IPS-20b (cell line): ENCODE results near the gene RPL28.

Experiments
- H3K27ac ChIP-seq: one replicate; pipeline ENCODE4 v1.5.1; 2013; ENCODE audit warnings: low read length
- H3K27me3 ChIP-seq: 2 replicates; pipeline ENCODE4 v1.6.1; 2013; ENCODE audit warnings: mild to moderate bottlenecking, low read length, inconsistent platforms; ENCODE audit not compliant: insufficient read depth
- H3K36me3 ChIP-seq: 2 replicates; pipeline ENCODE4 v1.6.1; 2013; ENCODE audit warnings: low read depth, mild to moderate bottlenecking, inconsistent platforms, low read length, moderate library complexity; ENCODE audit not compliant: insufficient read depth
- H3K4me1 ChIP-seq: 2 replicates; pipeline ENCODE4 v1.6.1; 2013; ENCODE audit warnings: mild to moderate bottlenecking, control low read depth, inconsistent platforms, low read length, moderate library complexity; ENCODE audit not compliant: insufficient read depth
- H3K4me3 ChIP-seq: 2 replicates; pipeline ENCODE4 v1.5.1; 2013; ENCODE audit warnings: mild to moderate bottlenecking, low read length, inconsistent platforms
- H3K9ac ChIP-seq: 2 replicates; pipeline ENCODE4 v1.6.1; 2013; ENCODE audit warnings: low read depth, mild to moderate bottlenecking, inconsistent platforms, low read length, moderate library complexity
- H3K9me3 ChIP-seq: 2 replicates; pipeline ENCODE4 v1.6.1; 2013; ENCODE audit warnings: mild to moderate bottlenecking, low read depth, low read length, inconsistent platforms; ENCODE audit not compliant: insufficient read depth

Gene RPL28

GRCh38 chr19:55382013-55382412 lies 3.7 kb upstream of the RPL28 start:
- H3K4me1 ChIP-seq, result peaks cover 8% of the 10 kb centered on the region
- H3K4me3 ChIP-seq, result no peak overlapping the region
- peaks cover 51% of the 10 kb centered on the region for H3K27me3 ChIP-seq
- H3K36me3 ChIP-seq, result peaks cover 7% of the 10 kb centered on the region
- H3K27ac ChIP-seq, result no peak overlapping the region
- H3K9ac ChIP-seq, result no peak overlapping the region
- no peaks in the 10 kb centered on the region for H3K9me3 ChIP-seq

GRCh38 chr19:55382522-55383054 lies 3.1 kb upstream of the RPL28 start:
- Histone ChIP-seq H3K4me1 (peaks cover 14% of the 10 kb centered on the region), H3K27ac (no peak overlapping the region), H3K9me3 (no peaks in the 10 kb centered on the region), H3K4me3 (peak overlapping the region; percentile 68; the same call in 1 of the 2 replicates), H3K36me3 (peaks cover 13% of the 10 kb centered on the region), H3K27me3 (peaks cover 45% of the 10 kb centered on the region), H3K9ac (no peak overlapping the region)

GRCh38 chr19:55383279-55384130 lies 2.2 kb upstream of the RPL28 start:
- H3K36me3 ChIP-seq, result peaks cover 22% of the 10 kb centered on the region
- peak overlapping the region; percentile 99 for H3K4me3 ChIP-seq
- no peaks in the 10 kb centered on the region for H3K9me3 ChIP-seq
- H3K4me1 ChIP-seq, result peaks cover 21% of the 10 kb centered on the region
- H3K27ac ChIP-seq, result no peak overlapping the region
- H3K27me3 ChIP-seq, result peaks cover 36% of the 10 kb centered on the region
- H3K9ac ChIP-seq, result peak overlapping the region; percentile 66; the same call in 1 of the 2 replicates

- H3K27me3 ChIP-seq, result peaks cover 27% of the 10 kb centered on the region
- H3K36me3 ChIP-seq, result peaks cover 30% of the 10 kb centered on the region
- peak within 1 kb of the TSS; percentile 99 for H3K4me3 ChIP-seq
- peak within 1 kb of the TSS; percentile 71 for H3K27ac ChIP-seq
- H3K9me3 ChIP-seq, result no peaks in the 10 kb centered on the region
- H3K4me1 ChIP-seq, result peaks cover 28% of the 10 kb centered on the region
- peak within 1 kb of the TSS; percentile 100; the same call in 1 of the 2 replicates for H3K9ac ChIP-seq
These were observed 1.4 kb upstream of the RPL28 start, which contains the start of gene TMEM238 for GRCh38 chr19:55384131-55384919. TMEM238 (minus strand) TSS chr19:55384292; CDS start chr19:55384259, 33 bp downstream.

- Histone ChIP-seq H3K9ac (peak overlapping the region; percentile 100; the same call in 1 of the 2 replicates), H3K27ac (peak overlapping the region; percentile 71), H3K36me3 (peaks cover 38% of the 10 kb centered on the region), H3K4me1 (peaks cover 31% of the 10 kb centered on the region), H3K9me3 (no peaks in the 10 kb centered on the region), H3K27me3 (peaks cover 21% of the 10 kb centered on the region), H3K4me3 (peak overlapping the region; percentile 99)
These were observed 610 bp upstream of the RPL28 start for GRCh38 chr19:55384920-55385723.

GRCh38 chr19:55386493-55386971 lies 800 bp downstream of the RPL28 start:
- H3K27ac ChIP-seq, result peak overlapping the region; percentile 87
- H3K27me3 ChIP-seq, result peaks cover 18% of the 10 kb centered on the region
- H3K36me3 ChIP-seq, result peaks cover 42% of the 10 kb centered on the region
- peak overlapping the region; percentile 100 for H3K9ac ChIP-seq
- H3K4me1 ChIP-seq, result peaks cover 37% of the 10 kb centered on the region
- H3K4me3 ChIP-seq, result peak overlapping the region; percentile 99
- H3K9me3 ChIP-seq, result no peaks in the 10 kb centered on the region

GRCh38 chr19:55387736-55388497 lies 2.2 kb downstream of the RPL28 start:
- peaks cover 44% of the 10 kb centered on the region for H3K4me1 ChIP-seq
- peaks cover 5% of the 10 kb centered on the region for H3K27me3 ChIP-seq
- no peaks in the 10 kb centered on the region for H3K9me3 ChIP-seq
- peak overlapping the region; percentile 100 for H3K9ac ChIP-seq
- peaks cover 42% of the 10 kb centered on the region for H3K36me3 ChIP-seq
- H3K27ac ChIP-seq, result no peak overlapping the region
- H3K4me3 ChIP-seq, result peak overlapping the region; percentile 99

GRCh38 chr19:55389386-55390317 lies 3.9 kb downstream of the RPL28 start:
- H3K27ac ChIP-seq, result no peak overlapping the region
- peaks cover 42% of the 10 kb centered on the region for H3K36me3 ChIP-seq
- no peaks in the 10 kb centered on the region for H3K9me3 ChIP-seq
- H3K4me1 ChIP-seq, result peaks cover 46% of the 10 kb centered on the region
- peak overlapping the region; percentile 32; the same call in 1 of the 2 replicates for H3K4me3 ChIP-seq
- no peaks in the 10 kb centered on the region for H3K27me3 ChIP-seq
- no peak overlapping the region; the same call in 1 of the 2 replicates for H3K9ac ChIP-seq

- Histone ChIP-seq H3K9me3 (no peaks in the 10 kb centered on the region), H3K4me1 (peaks cover 42% of the 10 kb centered on the region), H3K27ac (no peak overlapping the region), H3K36me3 (peaks cover 42% of the 10 kb centered on the region), H3K27me3 (no peaks in the 10 kb centered on the region), H3K9ac (no peak overlapping the region), H3K4me3 (no peak overlapping the region)
These were observed 4.7 kb downstream of the RPL28 start for GRCh38 chr19:55390461-55390880.
